BLaER1 treated with 17β-estradiol and CSF1 and Interleukin-3, amounts not matched to agents 10 nM and 100 nM (cell line): Measurements from ENCODE around the gene GAMT.
A peak's percentile ranks its signal among the peaks of the same experiment; 100 is the strongest.

Experiments used
- H3K27ac ChIP-seq, 11 experiments: shearing (Covaris generic); formaldehyde crosslinking; 2 replicates each; pipeline ENCODE4 v1.8.1; 2022
- H3K27me3 ChIP-seq, 11 experiments: shearing (Covaris generic); formaldehyde crosslinking; 2 replicates each; pipeline ENCODE4 v1.8.1; 2022
- H3K36me3 ChIP-seq, 11 experiments: shearing (Covaris generic); formaldehyde crosslinking; 2 replicates each; pipeline ENCODE4 v1.8.1; 2022
- H3K4me1 ChIP-seq, 10 experiments: shearing (Covaris generic); formaldehyde crosslinking; 2 replicates each; pipeline ENCODE4 v1.8.1; 2022
- H3K4me2 ChIP-seq, 11 experiments: shearing (Covaris generic); formaldehyde crosslinking; 2 replicates each; pipeline ENCODE4 v1.8.1; 2022
- H3K4me3 ChIP-seq, 10 experiments: shearing (Covaris generic); formaldehyde crosslinking; 2 replicates each; pipeline ENCODE4 v1.8.1; 2022
- H3K9ac ChIP-seq, 11 experiments: shearing (Covaris generic); formaldehyde crosslinking; 2 replicates each; pipeline ENCODE4 v1.8.1; 2022
- H3K9me3 ChIP-seq, 11 experiments: shearing (Covaris generic); formaldehyde crosslinking; replicated peaks in 1 of 11; 2 replicates each; pipeline ENCODE4 v1.8.1; 2022
- H4K20me1 ChIP-seq, 11 experiments: shearing (Covaris generic); formaldehyde crosslinking; 2 replicates each; pipeline ENCODE4 v1.8.1; 2022
- Cebpa-rat ChIP-seq, 11 experiments: shearing (Covaris generic); IDR thresholded peaks; 2 replicates each; pipeline ENCODE4 v1.8.1; 2022

Gene GAMT

DNA sequence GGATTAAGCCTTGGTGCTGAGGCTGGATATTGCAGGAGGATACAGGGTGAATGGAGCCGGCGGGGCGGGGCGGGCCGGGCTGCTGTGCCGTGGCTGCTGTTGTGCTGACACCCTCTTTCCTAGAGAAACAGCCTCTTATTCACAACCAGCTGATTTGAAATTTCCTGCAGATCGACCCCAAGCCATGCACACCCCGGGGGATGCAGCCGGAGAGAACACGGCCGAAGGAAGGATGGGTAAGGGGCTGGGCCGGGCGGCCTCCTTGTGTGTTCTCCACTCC is 17.1 kb upstream of the GAMT start:
- Histone ChIP-seq H3K4me1 (peaks cover 24 to 59% (median 43%) of the 10 kb centered on the region in 10 experiments), H3K27me3 (no peaks in the 10 kb centered on the region; a peak in 1 of 22 replicates)

GRCh38 chr19:1417681-1418495 is 16.5 kb upstream of the GAMT start:
- Histone ChIP-seq H3K36me3 (peaks cover 77 to 100% (median 95%) of the 10 kb centered on the region in 11 experiments), H3K9ac (peak overlapping the region in 7 of 11 experiments; percentile 3 to 35 (median 15); a peak in 9 of 22 replicates), H3K27me3 (no peaks in the 10 kb centered on the region; a peak in 1 of 22 replicates), H3K4me2 (no peak overlapping the region), H3K27ac (no peak overlapping the region), H3K9me3 (no peaks in the 10 kb centered on the region), H3K4me1 (peaks cover 18 to 59% (median 41%) of the 10 kb centered on the region in 10 experiments), H4K20me1 (peaks cover 98 to 100% (median 100%) of the 10 kb centered on the region in 11 experiments), H3K4me3 (no peak overlapping the region)
- TF ChIP-seq Cebpa-rat (IDR thresholded peaks at IDR 0.05), result no peak

More for the DNA sequence above, 17.1 kb upstream of the GAMT start:
- no peaks in the 10 kb centered on the region for H3K9me3 ChIP-seq
- H3K4me2 ChIP-seq, result no peak overlapping the region
- no peak overlapping the region for H3K27ac ChIP-seq
- TF ChIP-seq Cebpa-rat (IDR thresholded peaks at IDR 0.05), result no peak
- H3K4me3 ChIP-seq, result no peak overlapping the region
- H3K9ac ChIP-seq, result peak overlapping the region in 2 of 11 experiments; percentile 12 to 18; a peak in 1 of 22 replicates
- H4K20me1 ChIP-seq, result peaks cover 98 to 100% (median 100%) of the 10 kb centered on the region in 11 experiments
- H3K36me3 ChIP-seq, result peaks cover 77 to 100% (median 95%) of the 10 kb centered on the region in 11 experiments

GRCh38 chr19:1417145-1417544 is 15.8 kb upstream of the GAMT start:
- Histone ChIP-seq H3K27me3 (no peaks in the 10 kb centered on the region; a peak in 1 of 22 replicates), H3K9me3 (no peaks in the 10 kb centered on the region), H3K4me2 (no peak overlapping the region), H3K4me3 (no peak overlapping the region), H3K4me1 (peaks cover 13 to 59% (median 41%) of the 10 kb centered on the region in 10 experiments; a peak in 19 of 20 replicates), H3K27ac (no peak overlapping the region), H3K36me3 (peaks cover 77 to 100% (median 95%) of the 10 kb centered on the region in 11 experiments), H3K9ac (peak overlapping the region in 7 of 11 experiments; percentile 3 to 35 (median 15); a peak in 8 of 22 replicates), H4K20me1 (peaks cover 98 to 100% (median 100%) of the 10 kb centered on the region in 11 experiments)
- no peak for TF ChIP-seq Cebpa-rat (IDR thresholded peaks at IDR 0.05)

GRCh38 chr19:1416014-1416841 is 14.9 kb upstream of the GAMT start:
- peaks cover 98 to 100% (median 100%) of the 10 kb centered on the region in 11 experiments for H4K20me1 ChIP-seq
- peak overlapping the region in 7 of 11 experiments; percentile 7 to 53 (median 30); a peak in 10 of 22 replicates for H3K27ac ChIP-seq
- H3K4me1 ChIP-seq, result peaks cover 21 to 59% (median 45%) of the 10 kb centered on the region in 10 experiments; a peak in 19 of 20 replicates
- no peaks in the 10 kb centered on the region; a peak in 1 of 22 replicates for H3K27me3 ChIP-seq
- no peak overlapping the region for H3K4me3 ChIP-seq
- H3K36me3 ChIP-seq, result peaks cover 75 to 100% (median 93%) of the 10 kb centered on the region in 11 experiments
- H3K9ac ChIP-seq, result peak overlapping the region in 9 of 11 experiments; percentile 10 to 70 (median 48); a peak in 13 of 22 replicates
- H3K9me3 ChIP-seq, result no peaks in the 10 kb centered on the region
- peak overlapping the region in 8 of 11 experiments; percentile 7 to 81 (median 53); a peak in 12 of 22 replicates for H3K4me2 ChIP-seq
- TF ChIP-seq Cebpa-rat (IDR thresholded peaks at IDR 0.05), result no peak

DNA sequence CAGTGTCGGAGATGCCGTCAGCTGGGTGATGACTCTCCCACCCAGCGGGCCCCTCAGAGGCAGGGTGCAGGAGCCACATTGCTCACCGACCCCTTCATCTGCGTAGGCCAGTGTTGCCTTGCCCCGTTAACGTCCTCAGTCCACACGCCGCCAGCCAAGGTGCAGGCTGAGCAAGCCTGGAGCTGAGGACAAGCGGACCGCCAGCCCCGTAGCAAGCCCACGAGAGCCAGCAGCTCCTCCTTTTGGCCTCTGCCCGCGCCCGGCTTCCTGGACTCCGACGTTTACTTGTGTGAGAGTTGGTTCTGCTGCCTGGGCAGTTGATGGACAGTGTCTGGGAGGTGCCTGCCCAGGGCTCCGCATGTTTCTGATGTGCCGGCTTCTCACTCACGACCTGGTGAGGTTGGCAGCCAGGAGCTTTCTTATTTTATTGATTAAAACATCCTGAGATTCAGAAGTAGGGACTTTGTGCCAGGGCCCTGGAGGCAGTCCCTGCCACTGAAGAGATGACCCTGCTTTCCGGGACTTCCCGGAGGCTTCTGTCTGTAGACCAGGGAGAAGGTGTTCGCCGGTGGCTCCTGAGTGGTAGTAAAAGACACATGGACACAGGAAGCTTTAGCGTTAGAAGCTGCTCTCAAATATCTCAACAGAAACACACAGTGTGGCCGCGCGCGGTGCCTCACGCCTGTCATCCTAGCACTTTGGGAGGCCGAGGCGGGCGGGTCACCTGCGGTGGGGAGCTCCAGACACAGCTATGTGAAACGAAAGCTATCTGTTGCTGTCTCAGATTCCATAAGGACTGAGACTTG is 11.9 kb upstream of the GAMT start:
- no peak overlapping the region; a peak in 1 of 22 replicates for H3K27ac ChIP-seq
- peaks cover 45 to 83% (median 68%) of the 10 kb centered on the region in 10 experiments for H3K4me1 ChIP-seq
- TF ChIP-seq Cebpa-rat (IDR thresholded peaks at IDR 0.05), result no peak
- no peaks in the 10 kb centered on the region for H3K9me3 ChIP-seq
- peaks cover 55 to 95% (median 89%) of the 10 kb centered on the region in 11 experiments for H3K36me3 ChIP-seq
- peaks cover 98 to 100% (median 99%) of the 10 kb centered on the region in 11 experiments for H4K20me1 ChIP-seq
- H3K4me3 ChIP-seq, result no peak overlapping the region
- H3K9ac ChIP-seq, result peak overlapping the region in 7 of 11 experiments; percentile 15 to 100 (median 29); a peak in 7 of 22 replicates
- H3K4me2 ChIP-seq, result peak overlapping the region in 3 of 11 experiments; percentile 94 to 99 (median 96); a peak in 3 of 22 replicates
- H3K27me3 ChIP-seq, result no peaks in the 10 kb centered on the region; a peak in 1 of 22 replicates

DNA sequence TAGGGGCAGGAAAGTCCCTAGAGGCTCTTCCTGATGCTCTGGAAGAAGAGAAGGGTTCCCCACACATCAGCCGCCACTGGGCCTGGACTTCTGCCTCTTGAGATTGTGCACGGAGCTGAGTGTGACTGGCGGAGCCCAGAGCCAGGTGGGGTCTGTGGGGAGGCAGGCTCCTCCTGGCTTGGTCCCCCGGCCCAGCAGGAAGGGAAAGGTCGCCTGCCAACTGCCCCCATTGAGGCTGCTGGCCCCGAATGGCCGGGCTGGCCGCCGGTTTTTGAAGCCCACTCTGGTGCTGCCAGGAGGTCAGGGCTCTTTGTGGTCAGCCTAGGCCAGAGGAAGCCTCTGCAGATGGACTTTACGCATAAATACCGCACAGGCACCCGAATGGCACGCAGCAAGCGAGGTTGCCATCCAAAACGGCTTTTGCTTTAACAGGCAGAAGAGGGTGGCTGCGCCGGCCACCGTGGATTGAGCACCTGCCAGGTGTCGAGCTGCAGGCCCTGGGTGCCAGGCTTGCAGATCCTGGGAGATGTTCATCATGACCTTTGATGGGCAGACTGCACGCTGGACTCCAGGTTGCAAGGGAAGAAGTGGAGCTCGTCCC is 11.1 kb upstream of the GAMT start:
- peaks cover 47 to 88% (median 81%) of the 10 kb centered on the region in 11 experiments for H3K36me3 ChIP-seq
- peak overlapping the region in 8 of 11 experiments; percentile 100; a peak in 10 of 22 replicates for H3K9ac ChIP-seq
- no peak overlapping the region for H3K4me3 ChIP-seq
- no peaks in the 10 kb centered on the region; a peak in 1 of 22 replicates for H3K27me3 ChIP-seq
- peak overlapping the region in 8 of 11 experiments; percentile 94 to 99 (median 96); a peak in 12 of 22 replicates for H3K4me2 ChIP-seq
- peaks cover 90 to 94% (median 91%) of the 10 kb centered on the region in 11 experiments for H4K20me1 ChIP-seq
- no peak for TF ChIP-seq Cebpa-rat (IDR thresholded peaks at IDR 0.05)
- no peaks in the 10 kb centered on the region for H3K9me3 ChIP-seq
- peak overlapping the region in 5 of 11 experiments; percentile 100; a peak in 4 of 22 replicates for H3K27ac ChIP-seq
- H3K4me1 ChIP-seq, result peaks cover 45 to 83% (median 68%) of the 10 kb centered on the region in 10 experiments

DNA sequence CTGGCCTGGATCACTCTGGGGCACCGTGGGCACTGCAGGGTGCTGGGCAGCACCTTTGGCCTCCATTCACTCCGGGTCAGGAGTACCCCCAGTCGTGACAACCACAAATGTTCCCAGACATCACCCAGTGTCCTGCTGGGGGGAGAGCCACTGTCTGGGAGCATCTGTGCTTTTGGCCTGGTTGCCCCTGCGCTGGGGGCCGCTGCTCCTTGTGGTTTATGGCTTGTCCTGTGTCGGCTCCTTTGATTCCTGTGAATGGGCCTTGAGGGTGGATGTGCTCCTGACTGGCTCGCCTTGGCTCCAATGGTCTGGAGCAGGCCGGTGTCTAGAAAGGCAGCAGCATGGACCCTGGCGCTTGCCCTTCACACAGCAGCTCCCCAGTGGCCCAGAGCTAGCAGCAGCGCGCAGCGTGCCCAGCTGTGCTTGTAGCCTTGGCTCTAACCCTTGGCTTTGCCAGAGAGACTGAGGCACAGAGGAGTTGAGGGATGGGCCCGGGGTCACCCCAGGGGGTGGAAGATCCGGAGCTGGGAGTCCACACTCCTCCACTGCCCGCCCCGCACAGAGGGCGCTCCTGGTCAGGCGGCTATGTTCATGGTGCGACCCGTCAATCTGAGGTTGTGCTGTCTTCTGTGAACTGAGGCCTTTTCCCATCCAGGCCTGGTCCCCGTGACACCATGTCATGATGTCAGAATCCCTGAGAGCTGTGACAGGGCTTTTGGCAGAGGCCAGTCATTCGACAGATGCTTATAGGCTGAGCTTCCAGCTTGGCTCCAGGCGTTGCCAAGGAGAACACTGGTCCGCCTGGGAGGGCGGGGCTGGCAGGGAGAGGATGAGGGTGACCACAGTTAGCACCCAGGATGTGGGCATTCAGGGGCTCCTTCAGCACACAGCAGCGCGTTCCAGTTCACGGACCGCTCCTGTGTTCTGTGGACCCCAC is 10.2 kb upstream of the GAMT start:
- Histone ChIP-seq H3K4me1 (peaks cover 50 to 81% (median 69%) of the 10 kb centered on the region in 10 experiments), H3K4me2 (peak overlapping the region; percentile 94 to 99 (median 96); a peak in 20 of 22 replicates), H3K9me3 (no peaks in the 10 kb centered on the region), H3K36me3 (peaks cover 39 to 79% (median 72%) of the 10 kb centered on the region in 11 experiments), H3K27me3 (no peaks in the 10 kb centered on the region), H4K20me1 (peaks cover 81 to 85% (median 82%) of the 10 kb centered on the region in 11 experiments), H3K9ac (peak overlapping the region; percentile 100; a peak in 20 of 22 replicates), H3K27ac (peak overlapping the region in 7 of 11 experiments; percentile 47 to 100 (median 100); a peak in 12 of 22 replicates), H3K4me3 (0 out of 20 replicates have a peak overlapping the region, but pooled peaks of 2 of the 10 experiments have one; percentile 9 to 100)
- TF ChIP-seq Cebpa-rat (IDR thresholded peaks at IDR 0.05), result no peak
